ENCODE results near the gene CADM3. TPM values are rescaled to one million over a fixed set of nuclear protein-coding genes. Genes with fewer than 3 reads are reported as not detected.

Gene CADM3
- total RNA-seq, 2 experiments from 2014 or later = not detected

- intact Hi-C loops (cut with micrococcal nuclease; ENCODE audit: unreplicated experiment) = no loop called here
- Histone ChIP-seq H3K36me3 (ENCODE audit: insufficient read depth, low read length) (no peaks in the 10 kb centered on the region), H3K27ac (ENCODE audit: low read depth, low read length, poor library complexity, severe bottlenecking) (no peak overlapping the region), H3K4me3 (ENCODE audit: low read depth, low read length, poor library complexity, severe bottlenecking) (no peak overlapping the region), H3K4me1 (ENCODE audit: insufficient read depth, low read length, poor library complexity, severe bottlenecking) (no peaks in the 10 kb centered on the region), H4K20me1 (ENCODE audit: insufficient read depth, low read length) (no peaks in the 10 kb centered on the region), H3K9me2 (ENCODE audit: insufficient read depth, low read length) (no peaks in the 10 kb centered on the region), H3K79me2 (ENCODE audit: insufficient read depth, low read depth, low read length) (no peaks in the 10 kb centered on the region), H3K4me2 (ENCODE audit: low read length) (no peak overlapping the region), H3K9me3 (ENCODE audit: low read length) (no peaks in the 10 kb centered on the region), H2AFZ (ENCODE audit: low read length) (no peak overlapping the region)
- CTCF ChIA-PET (ENCODE audit: unreplicated experiment) = no interaction called here
- POLR2A ChIA-PET = no interaction called here
- no peak for DNase-seq (ENCODE audit: low spot score)
- TF ChIP-seq EZH2phosphoT487 (IDR thresholded peaks at IDR 0.05; ENCODE audit: borderline replicate concordance, low read depth, low read length) (no peak), CTCF (conservative IDR thresholded peaks at IDR 0.05; ENCODE audit: low read length) (no peak)
- BruUV-seq (replicated peaks) = no TSS peak
Observed at GRCh38 chr1:159222075-159222865, 50.9 kb downstream of the CADM3 start.

GRCh38 chr1:159223004-159223403 lies 51.6 kb downstream of the CADM3 start:
- Histone ChIP-seq H3K27ac (ENCODE audit: low read depth, low read length, poor library complexity, severe bottlenecking) (no peak overlapping the region), H4K20me1 (ENCODE audit: insufficient read depth, low read length) (no peaks in the 10 kb centered on the region), H3K4me2 (ENCODE audit: low read length) (no peak overlapping the region), H2AFZ (ENCODE audit: low read length) (no peak overlapping the region), H3K4me3 (ENCODE audit: low read depth, low read length, poor library complexity, severe bottlenecking) (no peak overlapping the region), H3K9me2 (ENCODE audit: insufficient read depth, low read length) (no peaks in the 10 kb centered on the region), H3K9me3 (ENCODE audit: low read length) (no peaks in the 10 kb centered on the region), H3K79me2 (ENCODE audit: insufficient read depth, low read depth, low read length) (no peaks in the 10 kb centered on the region), H3K36me3 (ENCODE audit: insufficient read depth, low read length) (no peaks in the 10 kb centered on the region), H3K4me1 (ENCODE audit: insufficient read depth, low read length, poor library complexity, severe bottlenecking) (no peaks in the 10 kb centered on the region)
- DNase-seq (ENCODE audit: low spot score) = no peak
- intact Hi-C loops (cut with micrococcal nuclease; ENCODE audit: unreplicated experiment) = no loop called here
- CTCF ChIA-PET (ENCODE audit: unreplicated experiment) = no interaction called here
- POLR2A ChIA-PET = no interaction called here
- no TSS peak for BruUV-seq (replicated peaks)
- TF ChIP-seq EZH2phosphoT487 (IDR thresholded peaks at IDR 0.05; ENCODE audit: borderline replicate concordance, low read depth, low read length) = no peak
- no peak for TF ChIP-seq CTCF (conservative IDR thresholded peaks at IDR 0.05; ENCODE audit: low read length)

GRCh38 chr1:159228554-159228953 lies 57.1 kb downstream of the CADM3 start:
- intact Hi-C loops (cut with micrococcal nuclease; ENCODE audit: unreplicated experiment) = no loop called here
- Histone ChIP-seq H3K27ac (ENCODE audit: low read depth, low read length, poor library complexity, severe bottlenecking) (no peak overlapping the region), H3K79me2 (ENCODE audit: insufficient read depth, low read depth, low read length) (no peaks in the 10 kb centered on the region), H2AFZ (ENCODE audit: low read length) (no peak overlapping the region), H3K4me2 (ENCODE audit: low read length) (no peak overlapping the region), H3K4me3 (ENCODE audit: low read depth, low read length, poor library complexity, severe bottlenecking) (no peak overlapping the region), H4K20me1 (ENCODE audit: insufficient read depth, low read length) (no peaks in the 10 kb centered on the region), H3K4me1 (ENCODE audit: insufficient read depth, low read length, poor library complexity, severe bottlenecking) (no peaks in the 10 kb centered on the region), H3K9me3 (ENCODE audit: low read length) (no peaks in the 10 kb centered on the region), H3K36me3 (ENCODE audit: insufficient read depth, low read length) (no peaks in the 10 kb centered on the region), H3K9me2 (ENCODE audit: insufficient read depth, low read length) (no peaks in the 10 kb centered on the region)
- no TSS peak for BruUV-seq (replicated peaks)
- ChIA-PET POLR2A (interaction anchor here (0.6 kb wide), 2 partner anchors 16 to 20 kb away, joined by 3 to 4 read pairs; no protein-coding TSS in a partner anchor), CTCF (ENCODE audit: unreplicated experiment) (no interaction called here)
- no peak for DNase-seq (ENCODE audit: low spot score)
- no peak for TF ChIP-seq EZH2phosphoT487 (IDR thresholded peaks at IDR 0.05; ENCODE audit: borderline replicate concordance, low read depth, low read length)
- no peak for TF ChIP-seq CTCF (conservative IDR thresholded peaks at IDR 0.05; ENCODE audit: low read length)

Data from OCI-LY7 (cell line).